Measurements from ENCODE around the gene MBNL2. TPM values are rescaled to one million over a fixed set of nuclear protein-coding genes. Genes with fewer than 3 reads are reported as not detected.

Gene MBNL2
- total RNA-seq, 1 donor = 69.8 TPM

GRCh38 chr13:97360610-97361009 is 138.5 kb downstream of the MBNL2 start:
- no peak for DNase-seq (ENCODE audit: insufficient read length, low spot score, missing footprints)
- Histone ChIP-seq H3K79me2 (ENCODE audit: insufficient read depth, low read length) (no peaks in the 10 kb centered on the region), H4K20me1 (ENCODE audit: insufficient read depth, low read length) (no peaks in the 10 kb centered on the region), H2AFZ (ENCODE audit: low read length) (no peak overlapping the region), H3K27me3 (ENCODE audit: insufficient read depth, low read length) (no peaks in the 10 kb centered on the region), H3K27ac (ENCODE audit: low read depth, low read length) (no peak overlapping the region), H3K4me2 (ENCODE audit: insufficient read depth, low read length) (no peak overlapping the region), H3K4me3 (ENCODE audit: insufficient read depth, low read length) (no peak overlapping the region), H3K4me1 (ENCODE audit: insufficient read depth, low read length) (peaks cover 9% of the 10 kb centered on the region), H3K9me3 (ENCODE audit: low read depth, low read length) (no peaks in the 10 kb centered on the region), H3K36me3 (ENCODE audit: insufficient read depth, low read length) (peaks cover 25% of the 10 kb centered on the region)
- no peak for TF ChIP-seq CTCF (IDR thresholded peaks at IDR 0.05; ENCODE audit: extremely low read depth, low read depth, low read length)

GRCh38 chr13:97364031-97364430 is 141.9 kb downstream of the MBNL2 start:
- Histone ChIP-seq H3K4me1 (ENCODE audit: insufficient read depth, low read length) (peaks cover 35% of the 10 kb centered on the region), H3K4me2 (ENCODE audit: insufficient read depth, low read length) (no peak overlapping the region), H3K9me3 (ENCODE audit: low read depth, low read length) (no peaks in the 10 kb centered on the region), H3K79me2 (ENCODE audit: insufficient read depth, low read length) (no peaks in the 10 kb centered on the region), H3K27me3 (ENCODE audit: insufficient read depth, low read length) (no peaks in the 10 kb centered on the region), H2AFZ (ENCODE audit: low read length) (no peak overlapping the region), H3K27ac (ENCODE audit: low read depth, low read length) (peak overlapping the region; percentile 31), H3K4me3 (ENCODE audit: insufficient read depth, low read length) (no peak overlapping the region), H3K36me3 (ENCODE audit: insufficient read depth, low read length) (peaks cover 16% of the 10 kb centered on the region), H4K20me1 (ENCODE audit: insufficient read depth, low read length) (peaks cover 3% of the 10 kb centered on the region)
- no peak for TF ChIP-seq CTCF (IDR thresholded peaks at IDR 0.05; ENCODE audit: extremely low read depth, low read depth, low read length)
- no peak for DNase-seq (ENCODE audit: insufficient read length, low spot score, missing footprints)

DNA sequence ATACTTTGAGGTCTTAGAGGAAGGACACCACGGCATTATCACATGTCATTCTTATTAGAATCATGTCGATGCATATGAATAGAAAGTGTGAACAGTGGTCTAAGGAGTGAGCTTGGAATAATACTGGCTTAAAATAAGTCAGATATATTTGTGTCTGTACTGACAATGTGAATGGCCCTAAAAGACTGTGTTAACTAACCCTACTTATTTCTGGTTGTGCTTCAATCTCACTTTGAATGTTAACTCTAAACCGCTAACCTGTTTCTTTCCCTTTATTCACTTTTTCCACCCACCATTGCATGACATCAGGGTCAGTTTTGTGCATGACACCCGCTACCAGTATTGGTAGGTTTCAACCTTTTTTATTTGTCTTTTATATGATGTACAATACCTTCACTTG is 142.7 kb downstream of the MBNL2 start:
- Histone ChIP-seq H3K79me2 (ENCODE audit: insufficient read depth, low read length) (no peaks in the 10 kb centered on the region), H3K27ac (ENCODE audit: low read depth, low read length) (no peak overlapping the region), H2AFZ (ENCODE audit: low read length) (no peak overlapping the region), H3K4me1 (ENCODE audit: insufficient read depth, low read length) (peaks cover 35% of the 10 kb centered on the region), H4K20me1 (ENCODE audit: insufficient read depth, low read length) (peaks cover 3% of the 10 kb centered on the region), H3K9me3 (ENCODE audit: low read depth, low read length) (no peaks in the 10 kb centered on the region), H3K4me2 (ENCODE audit: insufficient read depth, low read length) (no peak overlapping the region), H3K27me3 (ENCODE audit: insufficient read depth, low read length) (no peaks in the 10 kb centered on the region), H3K4me3 (ENCODE audit: insufficient read depth, low read length) (no peak overlapping the region), H3K36me3 (ENCODE audit: insufficient read depth, low read length) (peaks cover 16% of the 10 kb centered on the region)
- DNase-seq (ENCODE audit: insufficient read length, low spot score, missing footprints) = no peak
- no peak for TF ChIP-seq CTCF (IDR thresholded peaks at IDR 0.05; ENCODE audit: extremely low read depth, low read depth, low read length)

DNA sequence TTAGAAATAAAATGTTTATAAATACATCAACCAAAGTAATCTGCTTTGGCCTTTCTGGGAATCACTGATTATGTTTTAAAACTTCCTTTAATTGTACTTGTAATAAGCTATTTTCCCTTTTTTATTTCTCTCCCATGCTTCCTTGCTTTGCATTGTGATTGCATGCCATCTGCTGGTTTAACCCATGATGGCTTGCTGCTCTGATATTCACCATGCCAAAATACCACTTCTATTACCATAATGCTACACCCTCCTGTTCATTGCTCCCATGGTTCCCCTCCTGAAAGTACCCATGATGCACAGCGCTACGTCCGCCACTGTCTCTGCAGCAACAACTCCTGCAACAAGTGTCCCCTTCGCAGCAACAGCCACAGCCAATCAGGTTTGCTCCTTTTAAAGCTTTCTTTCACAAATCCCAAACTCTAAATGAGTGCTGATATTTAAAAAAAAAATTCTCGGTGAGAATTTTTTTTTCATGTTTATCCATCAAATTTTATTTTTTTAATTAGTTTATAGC is 144.1 kb downstream of the MBNL2 start:
- H3K4me1 ChIP-seq (ENCODE audit: insufficient read depth, low read length) = peaks cover 35% of the 10 kb centered on the region
- no peak overlapping the region for H3K27ac ChIP-seq (ENCODE audit: low read depth, low read length)
- no peaks in the 10 kb centered on the region for H3K27me3 ChIP-seq (ENCODE audit: insufficient read depth, low read length)
- H3K4me3 ChIP-seq (ENCODE audit: insufficient read depth, low read length) = no peak overlapping the region
- TF ChIP-seq CTCF (IDR thresholded peaks at IDR 0.05; ENCODE audit: extremely low read depth, low read depth, low read length) = peak; percentile 26
- no peak overlapping the region for H3K4me2 ChIP-seq (ENCODE audit: insufficient read depth, low read length)
- no peak for DNase-seq (ENCODE audit: insufficient read length, low spot score, missing footprints)
- H3K36me3 ChIP-seq (ENCODE audit: insufficient read depth, low read length) = peaks cover 18% of the 10 kb centered on the region
- no peaks in the 10 kb centered on the region for H3K79me2 ChIP-seq (ENCODE audit: insufficient read depth, low read length)
- peaks cover 3% of the 10 kb centered on the region for H4K20me1 ChIP-seq (ENCODE audit: insufficient read depth, low read length)
- H2AFZ ChIP-seq (ENCODE audit: low read length) = no peak overlapping the region
- H3K9me3 ChIP-seq (ENCODE audit: low read depth, low read length) = no peaks in the 10 kb centered on the region

All from osteoblast (primary cell).